ENCODE data around the gene HBE1. TPM values are rescaled to one million over a fixed set of nuclear protein-coding genes. Genes with fewer than 3 reads are reported as not detected.

Gene HBE1
- polyA plus RNA-seq, 1 of the 3 experiments (the other 2 are of a cell fraction), result 2.4 TPM

GRCh38 chr11:5247472-5248192 is 22.1 kb downstream of the HBE1 start:
- no peak for TF ChIP-seq EZH2phosphoT487 (IDR thresholded peaks at IDR 0.05; ENCODE audit: borderline replicate concordance, low read depth)
- TF ChIP-seq TEAD4 (IDR thresholded peaks at IDR 0.05; ENCODE audit: borderline replicate concordance, insufficient read depth), result no peak

GRCh38 chr11:5246772-5247471 is 22.8 kb downstream of the HBE1 start:
- Histone ChIP-seq H3F3A (replicated peaks; ENCODE audit: insufficient read depth) (no peaks in the 10 kb centered on the region), H3K4me3 (ENCODE audit: low read depth in 2 of 2, low read length in 1 of 2) (no peak overlapping the region), H3K79me2 (ENCODE audit: insufficient read depth) (no peaks in the 10 kb centered on the region), H3K9me2 (no peaks in the 10 kb centered on the region), H3K9me3 (no peaks in the 10 kb centered on the region), H3K36me3 (replicated peaks in 1 of 2; ENCODE audit: control insufficient read depth in 1 of 2, insufficient read depth in 2 of 2, low read length in 1 of 2) (no peaks in the 10 kb centered on the region), H3K4me1 (ENCODE audit: control insufficient read depth in 1 of 2, insufficient read depth in 2 of 2, low read depth in 1 of 2, low read length in 1 of 2) (no peaks in the 10 kb centered on the region), H4K20me1 (ENCODE audit: insufficient read depth) (no peaks in the 10 kb centered on the region), H3K27ac (ENCODE audit: low read depth in 2 of 2, low read length in 1 of 2) (no peak overlapping the region), H3K27me3 (ENCODE audit: insufficient read depth) (no peaks in the 10 kb centered on the region; the same call in 1 of the 2 replicates), H3K9ac (no peak overlapping the region), H2AFZ (ENCODE audit: low read depth) (no peak overlapping the region), H3K4me2 (no peak overlapping the region)
- TF ChIP-seq JUND (IDR thresholded peaks at IDR 0.05), result no peak
- TF ChIP-seq TAF1 (IDR thresholded peaks at IDR 0.05; ENCODE audit: borderline replicate concordance, low read depth, low read length), result no peak
- TF ChIP-seq TEAD4 (IDR thresholded peaks at IDR 0.05; ENCODE audit: borderline replicate concordance, insufficient read depth), result no peak
- WGBS (ENCODE audit: low lambda C conversion rate), result 15% methylated on average over 6 of the region's 6 CpGs
- POLR2A ChIA-PET, result no interaction called here
- CTCF ChIA-PET, result no interaction called here
- DNase-seq, result no peak

More at GRCh38 chr11:5247472-5248192, 22.1 kb downstream of the HBE1 start:
- Histone ChIP-seq H3K9me3 (no peaks in the 10 kb centered on the region), H3K79me2 (ENCODE audit: insufficient read depth) (no peaks in the 10 kb centered on the region), H3K9ac (no peak overlapping the region), H3K27me3 (ENCODE audit: insufficient read depth) (no peaks in the 10 kb centered on the region; the same call in 1 of the 2 replicates), H3K4me3 (ENCODE audit: low read depth in 2 of 2, low read length in 1 of 2) (no peak overlapping the region), H3K36me3 (replicated peaks in 1 of 2; ENCODE audit: control insufficient read depth in 1 of 2, insufficient read depth in 2 of 2, low read length in 1 of 2) (no peaks in the 10 kb centered on the region), H2AFZ (ENCODE audit: low read depth) (no peak overlapping the region), H4K20me1 (ENCODE audit: insufficient read depth) (no peaks in the 10 kb centered on the region), H3K27ac (ENCODE audit: low read depth in 2 of 2, low read length in 1 of 2) (no peak overlapping the region), H3K4me2 (no peak overlapping the region), H3K4me1 (ENCODE audit: control insufficient read depth in 1 of 2, insufficient read depth in 2 of 2, low read depth in 1 of 2, low read length in 1 of 2) (no peaks in the 10 kb centered on the region), H3F3A (replicated peaks; ENCODE audit: insufficient read depth) (no peaks in the 10 kb centered on the region), H3K9me2 (no peaks in the 10 kb centered on the region)
- ChIA-PET CTCF (no interaction called here), POLR2A (no interaction called here)
- 8% methylated on average over 3 of the region's 3 CpGs for WGBS (ENCODE audit: low lambda C conversion rate)
- no peak for DNase-seq

- H3K9ac ChIP-seq, result no peak overlapping the region
- no peaks in the 10 kb centered on the region for H3K4me1 ChIP-seq (ENCODE audit: control insufficient read depth in 1 of 2, insufficient read depth in 2 of 2, low read depth in 1 of 2, low read length in 1 of 2)
- H3F3A ChIP-seq (replicated peaks; ENCODE audit: insufficient read depth), result no peaks in the 10 kb centered on the region
- POLR2A ChIA-PET, result no interaction called here
- no peak overlapping the region for H3K27ac ChIP-seq (ENCODE audit: low read depth in 2 of 2, low read length in 1 of 2)
- 25% methylated on average over 2 of the region's 2 CpGs for WGBS (ENCODE audit: low lambda C conversion rate)
- TF ChIP-seq TEAD4 (IDR thresholded peaks at IDR 0.05; ENCODE audit: borderline replicate concordance, insufficient read depth) (no peak), RCOR1 (IDR thresholded peaks at IDR 0.05; ENCODE audit: low read length) (no peak), MXI1 (IDR thresholded peaks at IDR 0.05; ENCODE audit: low read depth, low read length) (no peak), RFX5 (IDR thresholded peaks at IDR 0.05; ENCODE audit: low read length) (no peak), POLR2AphosphoS5 (IDR thresholded peaks at IDR 0.05; ENCODE audit: low read depth, low read length) (no peak), NRF1 (IDR thresholded peaks at IDR 0.05; ENCODE audit: low read depth, low read length) (no peak), USF2 (IDR thresholded peaks at IDR 0.05; ENCODE audit: borderline replicate concordance, low read depth, low read length) (no peak), SMC3 (IDR thresholded peaks at IDR 0.05; ENCODE audit: low read depth, low read length) (no peak), ELF1 (IDR thresholded peaks at IDR 0.05) (no peak), JUND (IDR thresholded peaks at IDR 0.05) (no peak), RXRA (IDR thresholded peaks at IDR 0.05; ENCODE audit: borderline replicate concordance, low read depth) (no peak), TCF12 (IDR thresholded peaks at IDR 0.05) (no peak)
- no peaks in the 10 kb centered on the region for H3K9me3 ChIP-seq
- no peaks in the 10 kb centered on the region for H3K36me3 ChIP-seq (replicated peaks in 1 of 2; ENCODE audit: control insufficient read depth in 1 of 2, insufficient read depth in 2 of 2, low read length in 1 of 2)
- no peaks in the 10 kb centered on the region for H4K20me1 ChIP-seq (ENCODE audit: insufficient read depth)
- H3K4me2 ChIP-seq, result no peak overlapping the region
- CTCF ChIA-PET, result no interaction called here
- H3K27me3 ChIP-seq (ENCODE audit: insufficient read depth), result no peaks in the 10 kb centered on the region; the same call in 1 of the 2 replicates
- DNase-seq, result no peak
- H2AFZ ChIP-seq (ENCODE audit: low read depth), result no peak overlapping the region
- no peak overlapping the region for H3K4me3 ChIP-seq (ENCODE audit: low read depth in 2 of 2, low read length in 1 of 2)
- no peaks in the 10 kb centered on the region for H3K9me2 ChIP-seq
- no peaks in the 10 kb centered on the region for H3K79me2 ChIP-seq (ENCODE audit: insufficient read depth)
These were observed 24.6 kb downstream of the HBE1 start for GRCh38 chr11:5245155-5245554.

Data from SK-N-SH (cell line).